Gastrocnemius medialis (tissue), 4 donors: Measurements from ENCODE around the gene TGFB1I1. TPM values are rescaled to one million over a fixed set of nuclear protein-coding genes. Genes with fewer than 3 reads are reported as not detected.
A peak's percentile ranks its signal among the peaks of the same experiment; 100 is the strongest.

Source experiments
- ATAC-seq, 2 donors: fragments of 150-250 bp; one replicate each; pipeline ENCODE4 v1.9.1; 2016
- DNase-seq, 2 donors: peaks; one replicate each; pipeline ENCODE4 v3.0.0-alpha.2; 2019
- H3K27ac ChIP-seq, 4 donors: fragments of 200-600 bp; sonication (generic); 1 replicate in 1 of 4; 2 replicates in 3 of 4; pipeline ENCODE4 v1.5.1; 2016 to 2018; ENCODE audit warnings: mild to moderate bottlenecking in 2 of 4, moderate library complexity in 1 of 4
- H3K27me3 ChIP-seq, 3 donors: fragments of 200-600 bp; sonication (generic) in 2 of 3; 1 replicate in 1 of 3; 2 replicates in 2 of 3; pipeline versions ENCODE4 v1.5.1 to v1.6.0; 2016 to 2019; ENCODE audit warnings: mild to moderate bottlenecking in 1 of 3, moderate library complexity in 1 of 3
- H3K36me3 ChIP-seq, 2 donors: fragments of 200-600 bp; sonication (generic) in 1 of 2; one replicate each; pipeline ENCODE4 v1.5.1; 2017 to 2018
- H3K4me1 ChIP-seq, 2 donors: fragments of 200-600 bp; sonication (generic) in 1 of 2; one replicate each; pipeline ENCODE4 v1.5.1; 2016 to 2017; ENCODE audit warnings: mild to moderate bottlenecking in 2 of 2
- H3K4me3 ChIP-seq, 4 donors: fragments of 200-600 bp; sonication (generic) in 3 of 4; 1 replicate in 1 of 4; 2 replicates in 3 of 4; pipeline ENCODE4 v1.5.1; 2016 to 2019; ENCODE audit warnings: mild to moderate bottlenecking in 2 of 4
- H3K9me3 ChIP-seq, 3 donors: fragments of 200-600 bp; sonication (generic) in 2 of 3; 1 replicate in 1 of 3; 2 replicates in 2 of 3; pipeline ENCODE4 v1.5.1; 2016 to 2019
- CTCF ChIP-seq, 5 experiments: fragments of 450-650 bp in 3 of 5; fragments of 200-600 bp in 2 of 5; sonication (generic) in 2 of 5; IDR thresholded peaks in 4 of 5; conservative IDR thresholded peaks in 1 of 5; 1 replicate in 4 of 5; 2 replicates in 1 of 5; pipeline ENCODE4 v1.5.1; 2016 to 2019; ENCODE audit warnings: antibody characterized with exemption in 5 of 5, mild to moderate bottlenecking in 3 of 5, moderate library complexity in 3 of 5
- POLR2A ChIP-seq, 2 donors: fragments of 450-650 bp; IDR thresholded peaks; one replicate each; pipeline ENCODE4 v1.6.1; 2017; ENCODE audit warnings: antibody characterized with exemption in 2 of 2, mild to moderate bottlenecking in 2 of 2, moderate library complexity in 2 of 2
- in situ Hi-C, 4 donors: fragments of 200-750 bp; cut with MboI; loops; one replicate each; pipeline versions ENCODE4 v1.15.0 to v1.8.0; 2017; ENCODE audit warnings: low sequenced_read_pairs in 4 of 4
- intact Hi-C: fragments of 100-400 bp; cut with DNase I; formaldehyde crosslinking; loops from one replicate; pipeline ENCODE4 v1.15.1; 2023; ENCODE audit warnings: low total_unique reads
- total RNA-seq, 4 donors: library from RNA; depleted of rRNA; stranded (reverse); fragments of >200 nt; gene quantifications; one replicate each; pipeline versions ENCODE4 v1.1.0 to v1.2.3, GENCODE V29; 2016

Gene TGFB1I1
- total RNA-seq, 4 donors from 2014 or later: 4.6 to 14.4 (median 7.4) TPM

- DNase-seq: peak; percentile 84 to 93
These were observed 43.7 kb upstream of the TGFB1I1 start, which contains the start of gene COX6A2 for GRCh38 chr16:31428279-31428597. Gene COX6A2 (minus strand): TSS chr16:31428360. CDS start chr16:31428325, 35 bp downstream.

GRCh38 chr16:31428638-31429247 lies 43.2 kb upstream of the TGFB1I1 start:
- H3K27me3 ChIP-seq: no peaks in the 10 kb centered on the region
- H3K4me3 ChIP-seq: peak overlapping the region in 3 of 4 donors; percentile 67 to 83 (median 78)
- peak in 1 of 2 donors; percentile 61 for DNase-seq
- peaks cover 61 to 68% of the 10 kb centered on the region in 2 donors for H3K4me1 ChIP-seq
- peak; percentile 41 to 51 for ATAC-seq
- TF ChIP-seq POLR2A (IDR thresholded peaks at IDR 0.05) (no peak), CTCF (IDR thresholded peaks at IDR 0.05 in 4 of 5, conservative IDR thresholded peaks at IDR 0.05 in 1 of 5) (no peak)
- H3K36me3 ChIP-seq: peaks cover 0 to 8% of the 10 kb centered on the region in 2 donors
- in situ Hi-C loops: loop anchor here in 2 of 4 donors (25.0 kb wide), 2 partner anchors 441 to 466 kb away; partner anchors contain the start of genes HSD3B7 (in 1 of the 2) and SETD1A (in 1 of the 2)
- intact Hi-C loops: loop anchor here (1.0 to 2.0 kb wide), 3 partner anchors 25 to 214 kb away; partner anchors contain the start of genes ARMC5 and TRIM72
- H3K9me3 ChIP-seq: no peaks in the 10 kb centered on the region
- H3K27ac ChIP-seq: peak overlapping the region; percentile 92 to 100 (median 98)

More at GRCh38 chr16:31428279-31428597, 43.7 kb upstream of the TGFB1I1 start, which contains the start of gene COX6A2:
- intact Hi-C loops (loop anchor here (1.0 to 2.0 kb wide), 3 partner anchors 25 to 213 kb away; partner anchors contain the start of genes ARMC5 and TRIM72), in situ Hi-C loops (loop anchor here in 2 of 4 donors (25.0 kb wide), 2 partner anchors 441 to 466 kb away; partner anchors contain the start of genes HSD3B7 (in 1 of the 2) and SETD1A (in 1 of the 2))
- H3K9me3 ChIP-seq: no peaks in the 10 kb centered on the region
- ATAC-seq: peak; percentile 74 to 75
- H3K4me3 ChIP-seq: peak within 1 kb of the TSS; percentile 67 to 83 (median 79)
- H3K36me3 ChIP-seq: peaks cover 0 to 8% of the 10 kb centered on the region in 2 donors
- peak in 1 of 5 experiments; percentile 21 for TF ChIP-seq CTCF (IDR thresholded peaks at IDR 0.05 in 4 of 5, conservative IDR thresholded peaks at IDR 0.05 in 1 of 5)
- peak; percentile 96 to 98 for TF ChIP-seq POLR2A (IDR thresholded peaks at IDR 0.05)
- peak within 1 kb of the TSS; percentile 92 to 100 (median 98) for H3K27ac ChIP-seq
- H3K4me1 ChIP-seq: peaks cover 64 to 73% of the 10 kb centered on the region in 2 donors
- H3K27me3 ChIP-seq: no peaks in the 10 kb centered on the region

- intact Hi-C loops (loop anchor here (2.0 kb wide), 1 partner anchor 215 kb away; the partner anchor contains the start of gene TRIM72), in situ Hi-C loops (loop anchor here in 2 of 4 donors (25.0 kb wide), 2 partner anchors 442 to 467 kb away; partner anchors contain the start of genes HSD3B7 (in 1 of the 2) and SETD1A (in 1 of the 2))
- Histone ChIP-seq H3K27me3 (no peaks in the 10 kb centered on the region), H3K36me3 (peaks cover 0 to 8% of the 10 kb centered on the region in 2 donors), H3K4me3 (peak overlapping the region in 1 of 4 donors; percentile 7), H3K9me3 (no peaks in the 10 kb centered on the region), H3K4me1 (peaks cover 58 to 63% of the 10 kb centered on the region in 2 donors), H3K27ac (peak overlapping the region; percentile 92 to 100 (median 98))
- ATAC-seq (peak; percentile 76 to 81), DNase-seq (peak; percentile 86 to 91)
- TF ChIP-seq CTCF (IDR thresholded peaks at IDR 0.05 in 4 of 5, conservative IDR thresholded peaks at IDR 0.05 in 1 of 5) (peak in 1 of 5 experiments; percentile 4), POLR2A (IDR thresholded peaks at IDR 0.05) (peak; percentile 17 to 44)
These were observed 42.6 kb upstream of the TGFB1I1 start for GRCh38 chr16:31429314-31429713.

GRCh38 chr16:31429796-31430195 lies 42.2 kb upstream of the TGFB1I1 start:
- peak in 1 of 2 donors; percentile 32 for ATAC-seq
- H3K9me3 ChIP-seq: no peaks in the 10 kb centered on the region
- in situ Hi-C loops (loop anchor here in 2 of 4 donors (25.0 kb wide), 2 partner anchors 442 to 467 kb away; partner anchors contain the start of genes HSD3B7 (in 1 of the 2) and SETD1A (in 1 of the 2)), intact Hi-C loops (loop anchor here (2.0 kb wide), 1 partner anchor 215 kb away; the partner anchor contains the start of gene TRIM72)
- TF ChIP-seq CTCF (IDR thresholded peaks at IDR 0.05 in 4 of 5, conservative IDR thresholded peaks at IDR 0.05 in 1 of 5): peak in 1 of 5 experiments; percentile 4
- no peak for TF ChIP-seq POLR2A (IDR thresholded peaks at IDR 0.05)
- H3K27ac ChIP-seq: peak overlapping the region; percentile 92 to 100 (median 98)
- H3K36me3 ChIP-seq: peaks cover 0 to 8% of the 10 kb centered on the region in 2 donors
- no peak overlapping the region for H3K4me3 ChIP-seq
- DNase-seq: no peak
- H3K4me1 ChIP-seq: peaks cover 55 to 59% of the 10 kb centered on the region in 2 donors
- no peaks in the 10 kb centered on the region for H3K27me3 ChIP-seq
